Measurements from ENCODE around the gene EIF3D.

EIF3D gene

GRCh38 chr22:36469094-36469710, 59.8 kb downstream of the EIF3D start:
- Histone ChIP-seq H3K27ac (ENCODE audit: low read depth, low read length) (peak overlapping the region; percentile 96), H3K4me1 (ENCODE audit: control insufficient read depth, insufficient read depth, low read length) (peaks cover 55% of the 10 kb centered on the region), H3K27me3 (ENCODE audit: control insufficient read depth, insufficient read depth, low read length) (no peaks in the 10 kb centered on the region), H3K9ac (ENCODE audit: low read length) (no peak overlapping the region), H3K4me3 (ENCODE audit: low read length) (no peak overlapping the region), H3K36me3 (ENCODE audit: control insufficient read depth, insufficient read depth, low read length) (peaks cover 5% of the 10 kb centered on the region)

DNA sequence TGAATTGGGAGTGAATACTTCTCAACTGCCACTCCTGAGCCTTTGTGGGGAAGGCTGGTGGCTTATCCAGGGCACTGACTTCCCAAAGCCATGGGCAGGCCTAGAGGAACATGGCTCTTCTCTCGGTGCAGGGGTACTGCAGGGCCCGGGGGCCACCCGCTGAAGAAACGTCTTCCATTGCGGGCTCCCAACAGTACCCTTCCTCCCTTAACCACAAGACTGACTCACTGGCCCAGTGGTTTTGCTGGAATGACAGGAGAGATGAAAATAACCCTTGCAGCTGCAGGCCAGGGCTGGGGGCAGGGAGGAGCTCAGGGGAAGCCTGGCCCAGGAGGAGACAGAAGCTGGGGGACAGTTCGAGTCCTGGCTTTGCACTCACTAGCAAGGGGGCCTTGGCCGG, 61.0 kb downstream of the EIF3D start:
- Histone ChIP-seq H3K36me3 (ENCODE audit: control insufficient read depth, insufficient read depth, low read length) (no peaks in the 10 kb centered on the region), H3K27me3 (ENCODE audit: control insufficient read depth, insufficient read depth, low read length) (no peaks in the 10 kb centered on the region), H3K9ac (ENCODE audit: low read length) (no peak overlapping the region), H3K4me3 (ENCODE audit: low read length) (no peak overlapping the region), H3K4me1 (ENCODE audit: control insufficient read depth, insufficient read depth, low read length) (peaks cover 48% of the 10 kb centered on the region), H3K27ac (ENCODE audit: low read depth, low read length) (peak overlapping the region; percentile 98)

GRCh38 chr22:36467042-36467810, 61.7 kb downstream of the EIF3D start:
- no peak overlapping the region for H3K9ac ChIP-seq (ENCODE audit: low read length)
- no peaks in the 10 kb centered on the region for H3K27me3 ChIP-seq (ENCODE audit: control insufficient read depth, insufficient read depth, low read length)
- H3K4me1 ChIP-seq (ENCODE audit: control insufficient read depth, insufficient read depth, low read length): peaks cover 52% of the 10 kb centered on the region
- no peak overlapping the region for H3K4me3 ChIP-seq (ENCODE audit: low read length)
- H3K27ac ChIP-seq (ENCODE audit: low read depth, low read length): peak overlapping the region; percentile 98
- H3K36me3 ChIP-seq (ENCODE audit: control insufficient read depth, insufficient read depth, low read length): no peaks in the 10 kb centered on the region

GRCh38 chr22:36466258-36466657, 62.7 kb downstream of the EIF3D start:
- H3K27ac ChIP-seq (ENCODE audit: low read depth, low read length): peak overlapping the region; percentile 98
- H3K36me3 ChIP-seq (ENCODE audit: control insufficient read depth, insufficient read depth, low read length): no peaks in the 10 kb centered on the region
- H3K4me1 ChIP-seq (ENCODE audit: control insufficient read depth, insufficient read depth, low read length): peaks cover 56% of the 10 kb centered on the region
- H3K27me3 ChIP-seq (ENCODE audit: control insufficient read depth, insufficient read depth, low read length): no peaks in the 10 kb centered on the region
- H3K9ac ChIP-seq (ENCODE audit: low read length): peak overlapping the region; percentile 19
- no peak overlapping the region for H3K4me3 ChIP-seq (ENCODE audit: low read length)

DNA sequence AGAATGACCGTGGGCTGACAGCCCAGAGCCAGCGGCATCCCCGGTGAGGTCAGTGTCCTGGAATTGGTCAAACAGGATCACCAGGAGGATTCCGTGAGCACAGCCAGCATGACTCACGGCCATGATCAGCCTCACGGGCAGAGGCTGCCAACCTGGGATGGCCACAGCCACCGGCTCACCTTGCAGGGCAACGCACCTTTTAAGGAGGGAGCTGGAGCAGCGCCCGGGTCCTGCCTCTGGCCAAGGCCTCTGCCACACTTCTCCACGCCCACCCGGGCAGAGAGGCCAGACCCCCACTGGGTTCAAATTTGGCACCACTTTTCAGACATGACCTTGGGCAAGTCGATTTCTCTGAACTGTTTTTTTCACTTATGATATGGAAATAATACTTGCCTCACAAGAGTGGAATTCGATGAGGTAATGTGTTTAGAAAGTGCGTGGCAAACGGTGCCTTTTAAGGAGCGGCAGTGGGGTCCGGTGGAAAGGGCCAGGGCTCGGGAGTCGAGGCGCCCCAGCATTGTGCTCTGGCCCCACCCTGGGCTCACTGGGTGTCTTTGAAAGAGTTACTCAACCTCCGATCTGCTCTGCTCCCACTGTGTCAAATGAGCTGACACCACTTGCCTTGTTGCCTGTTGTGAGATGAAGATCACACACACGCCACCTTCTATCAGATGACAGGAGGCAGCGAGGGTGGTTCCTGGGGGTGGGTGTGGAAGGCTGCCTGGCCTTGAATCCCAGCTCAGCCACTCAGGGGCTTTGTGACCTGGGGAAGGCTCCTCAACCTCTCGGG, 63.5 kb downstream of the EIF3D start:
- Histone ChIP-seq H3K9ac (ENCODE audit: low read length) (no peak overlapping the region), H3K4me1 (ENCODE audit: control insufficient read depth, insufficient read depth, low read length) (peaks cover 55% of the 10 kb centered on the region)

GRCh38 chr22:36464715-36465231, 64.2 kb downstream of the EIF3D start:
- H3K27ac ChIP-seq (ENCODE audit: low read depth, low read length): peak overlapping the region; percentile 98
- no peaks in the 10 kb centered on the region for H3K27me3 ChIP-seq (ENCODE audit: control insufficient read depth, insufficient read depth, low read length)
- peaks cover 53% of the 10 kb centered on the region for H3K4me1 ChIP-seq (ENCODE audit: control insufficient read depth, insufficient read depth, low read length)
- H3K36me3 ChIP-seq (ENCODE audit: control insufficient read depth, insufficient read depth, low read length): no peaks in the 10 kb centered on the region
- H3K4me3 ChIP-seq (ENCODE audit: low read length): no peak overlapping the region
- no peak overlapping the region for H3K9ac ChIP-seq (ENCODE audit: low read length)

More for the DNA sequence above, 63.5 kb downstream of the EIF3D start:
- Histone ChIP-seq H3K36me3 (ENCODE audit: control insufficient read depth, insufficient read depth, low read length) (no peaks in the 10 kb centered on the region), H3K4me3 (ENCODE audit: low read length) (no peak overlapping the region), H3K27ac (ENCODE audit: low read depth, low read length) (peak overlapping the region; percentile 98), H3K27me3 (ENCODE audit: control insufficient read depth, insufficient read depth, low read length) (no peaks in the 10 kb centered on the region)

DNA sequence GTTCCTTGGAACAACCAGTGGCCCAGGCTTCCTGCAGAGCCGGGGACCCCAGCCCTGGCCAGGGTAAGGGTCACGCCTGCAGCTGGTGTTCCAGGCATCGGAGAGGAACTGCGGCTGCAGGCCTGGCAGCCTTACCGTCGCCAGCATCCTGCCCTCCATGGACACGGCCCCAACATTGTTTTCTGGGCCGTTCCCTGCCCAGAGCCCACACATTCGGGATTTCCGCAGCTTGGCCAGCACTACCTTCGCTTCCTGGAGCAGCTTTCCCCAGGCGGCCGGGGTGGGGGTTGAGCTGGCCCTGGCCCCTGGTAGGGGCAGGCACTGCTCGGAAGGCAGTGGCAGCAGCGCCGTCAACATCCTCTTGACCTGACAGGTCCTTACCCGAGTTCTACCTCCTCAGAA, 65.2 kb downstream of the EIF3D start:
- H3K9ac ChIP-seq (ENCODE audit: low read length): no peak overlapping the region
- H3K4me3 ChIP-seq (ENCODE audit: low read length): no peak overlapping the region
- H3K27ac ChIP-seq (ENCODE audit: low read depth, low read length): peak overlapping the region; percentile 77
- H3K4me1 ChIP-seq (ENCODE audit: control insufficient read depth, insufficient read depth, low read length): peaks cover 48% of the 10 kb centered on the region
- H3K27me3 ChIP-seq (ENCODE audit: control insufficient read depth, insufficient read depth, low read length): no peaks in the 10 kb centered on the region
- H3K36me3 ChIP-seq (ENCODE audit: control insufficient read depth, insufficient read depth, low read length): no peaks in the 10 kb centered on the region

GRCh38 chr22:36461665-36462649, 67.0 kb downstream of the EIF3D start:
- no peak overlapping the region for H3K4me3 ChIP-seq (ENCODE audit: low read length)
- H3K4me1 ChIP-seq (ENCODE audit: control insufficient read depth, insufficient read depth, low read length): peaks cover 37% of the 10 kb centered on the region

More at GRCh38 chr22:36461665-36462649, 67.0 kb downstream of the EIF3D start:
- Histone ChIP-seq H3K27me3 (ENCODE audit: control insufficient read depth, insufficient read depth, low read length) (no peaks in the 10 kb centered on the region), H3K27ac (ENCODE audit: low read depth, low read length) (peak overlapping the region; percentile 88), H3K9ac (ENCODE audit: low read length) (no peak overlapping the region), H3K36me3 (ENCODE audit: control insufficient read depth, insufficient read depth, low read length) (no peaks in the 10 kb centered on the region)
